ENCODE data around the gene CHORDC1.
"Not testable (repeated sequence)": the region's sequence is repeated elsewhere in the genome, so short reads cannot be mapped to it uniquely, and the experiment has no call there.

GRCh38 chr11:90207992-90208391, 14.9 kb downstream of the CHORDC1 start:
- not testable (repeated sequence) for TF ChIP-seq CTCF (IDR thresholded peaks at IDR 0.05; ENCODE audit: insufficient read depth, low read depth, low read length); EZH2 (IDR thresholded peaks at IDR 0.05; ENCODE audit: insufficient read depth, low read length)
